ENCODE results near the gene MX2. TPM values are rescaled to one million over a fixed set of nuclear protein-coding genes. Genes with fewer than 3 reads are reported as not detected.
A peak's percentile ranks its signal among the peaks of the same experiment; 100 is the strongest.

MX2 gene
- total RNA-seq, 2 donors from 2014 or later: 3.8 TPM

DNA sequence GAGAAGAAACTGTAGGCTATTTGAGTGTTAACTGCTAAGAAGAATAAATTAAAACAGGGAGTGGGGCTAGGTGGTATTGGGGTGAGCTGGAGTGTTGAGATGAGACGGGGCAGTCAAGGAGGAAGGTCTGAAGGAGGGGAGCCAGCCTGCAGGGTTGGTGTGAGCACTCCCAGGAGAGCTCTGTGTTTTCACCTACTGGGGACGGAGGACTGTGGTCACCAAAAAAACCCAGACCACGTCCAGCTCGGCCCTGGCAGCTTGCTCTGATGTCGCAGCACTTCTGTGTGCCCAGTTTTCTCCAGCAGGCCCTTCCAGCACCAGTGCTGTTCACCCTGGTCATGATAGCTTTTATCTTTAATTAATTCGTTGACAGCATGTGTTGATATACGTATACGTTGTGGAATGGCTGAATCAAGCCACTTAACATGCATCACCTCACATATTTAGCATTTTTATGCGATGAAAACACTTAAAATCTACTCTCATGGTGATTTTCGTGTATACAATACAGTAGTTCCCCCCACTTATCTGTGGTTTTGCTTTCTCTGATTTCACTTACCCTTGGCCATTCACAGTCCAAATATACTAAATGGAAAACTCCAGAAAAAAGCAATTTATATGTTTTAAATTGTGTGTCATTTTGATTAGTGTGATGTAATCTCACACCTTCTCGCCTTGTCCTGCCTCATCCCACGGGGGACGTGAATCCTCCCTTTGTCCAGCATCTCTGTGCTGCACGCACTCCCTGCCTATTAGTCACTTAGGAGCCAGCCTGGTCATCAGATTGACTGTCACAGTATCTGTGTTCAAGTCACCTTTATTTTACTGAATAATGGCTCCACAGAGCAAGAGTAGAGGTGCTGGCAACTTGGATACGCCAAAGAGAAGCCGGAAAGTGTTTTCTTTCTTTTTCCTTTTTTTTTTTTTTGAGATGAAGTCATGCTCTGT, 32.9 kb upstream of the MX2 start:
- intact Hi-C loops (cut with DNase I, micrococcal nuclease): no loop called here
- ATAC-seq (no peak), DNase-seq (no peak)

DNA sequence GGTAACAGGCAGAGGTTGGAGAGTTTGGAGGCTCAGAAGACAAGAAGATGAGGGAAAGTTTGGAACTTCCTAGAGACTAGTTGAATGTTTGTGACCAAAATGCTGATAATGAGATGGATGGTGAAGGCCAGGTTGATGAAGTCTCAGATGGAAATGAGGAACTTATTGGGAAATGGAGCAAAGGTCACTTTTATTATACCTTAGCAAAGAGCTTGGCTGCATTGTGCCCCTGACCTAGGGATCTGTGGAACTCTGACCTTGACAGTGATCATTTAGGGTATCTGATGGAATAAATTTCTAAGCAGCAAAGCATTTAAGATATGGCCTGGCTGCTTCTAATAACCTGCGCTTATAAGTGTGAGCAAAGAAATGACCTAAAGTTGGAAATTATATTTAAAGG, 28.1 kb upstream of the MX2 start:
- ATAC-seq (no peak), DNase-seq (no peak)
- intact Hi-C loops (cut with DNase I, micrococcal nuclease): no loop called here

DNA sequence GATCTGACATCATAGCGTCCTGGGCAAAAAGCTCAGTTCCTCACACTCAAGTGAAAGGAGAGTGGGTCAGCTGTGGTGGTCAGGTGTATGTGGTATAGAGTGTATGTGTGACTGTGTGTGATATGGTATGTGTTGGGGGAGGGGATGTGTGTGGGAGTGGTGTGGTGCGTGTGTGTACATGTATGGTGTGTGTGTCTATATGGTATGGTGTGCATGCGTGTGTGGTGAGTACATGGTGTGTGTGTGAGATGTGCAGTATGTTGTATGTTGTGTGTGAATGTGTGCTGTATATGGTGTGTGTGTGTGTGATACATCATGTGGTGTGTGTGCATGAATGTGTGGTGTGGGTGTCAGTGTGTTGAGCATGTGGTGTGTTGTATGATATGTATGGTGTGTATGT, 24.3 kb upstream of the MX2 start:
- no peak for DNase-seq
- intact Hi-C loops (cut with DNase I, micrococcal nuclease): no loop called here
- no peak for ATAC-seq

DNA sequence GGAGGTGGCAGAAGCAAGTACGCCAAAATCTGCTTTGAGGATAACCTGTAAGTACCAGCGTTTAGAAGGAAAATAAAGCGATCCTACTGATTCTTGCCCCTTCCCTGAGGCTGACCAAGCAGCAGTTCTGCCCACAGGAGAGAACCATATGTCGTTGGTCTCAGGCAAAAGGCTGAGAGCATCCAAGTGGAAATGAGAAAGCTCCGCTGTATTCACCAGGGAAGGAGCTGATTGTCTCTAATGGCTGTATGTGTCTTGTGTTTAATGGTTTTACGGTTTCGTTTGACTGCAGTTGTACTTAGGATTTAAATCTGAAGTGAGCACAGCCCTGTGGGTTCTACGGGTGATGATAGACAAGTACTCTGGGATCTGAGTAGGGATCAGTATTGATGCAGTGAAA, 23.4 kb upstream of the MX2 start:
- intact Hi-C loops (cut with DNase I, micrococcal nuclease): no loop called here
- DNase-seq (no peak), ATAC-seq (no peak)

DNA sequence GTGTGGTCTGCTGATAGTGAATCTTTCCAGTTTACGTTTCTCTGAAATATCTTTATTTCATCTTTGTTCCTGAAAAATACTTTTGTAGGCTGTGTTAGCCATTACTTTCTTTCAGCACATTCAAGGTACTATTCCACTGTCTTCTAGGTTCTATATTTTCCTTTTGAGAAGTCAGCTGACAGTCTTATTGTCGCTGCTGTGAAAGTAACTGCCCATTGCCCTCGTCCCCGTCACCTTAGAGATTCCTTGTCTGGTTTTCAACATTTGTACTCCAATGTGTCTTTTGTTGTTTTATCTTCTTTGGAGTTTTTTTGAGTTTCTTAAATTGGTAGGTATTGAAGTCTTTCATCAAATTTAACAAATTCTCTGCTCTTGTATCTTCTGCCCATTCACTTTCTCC, 19.8 kb upstream of the MX2 start:
- intact Hi-C loops (cut with DNase I, micrococcal nuclease): no loop called here
- ATAC-seq: no peak

DNA sequence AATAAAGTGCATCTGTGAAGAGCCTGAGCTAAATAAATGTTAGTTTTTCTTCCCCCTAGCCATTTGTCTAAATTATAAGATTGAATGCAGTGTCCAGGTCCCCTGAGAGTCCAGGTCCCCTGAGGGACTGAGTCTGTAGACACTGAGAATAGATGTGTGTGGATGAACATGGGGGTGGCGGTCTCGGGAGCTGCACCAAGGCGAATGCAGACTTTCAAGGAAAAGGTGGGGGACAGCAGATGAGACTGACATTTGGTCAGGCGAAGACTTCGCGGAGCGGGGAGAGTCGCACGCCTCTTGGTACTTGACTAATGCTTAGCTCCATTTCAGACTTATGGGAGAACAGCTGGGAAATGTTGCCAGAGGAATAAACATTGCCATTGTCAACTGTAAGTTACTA, 17.7 kb upstream of the MX2 start:
- ATAC-seq (no peak), DNase-seq (no peak)
- intact Hi-C loops (cut with DNase I, micrococcal nuclease): no loop called here

More for the DNA sequence above, 19.8 kb upstream of the MX2 start:
- DNase-seq: no peak

DNA sequence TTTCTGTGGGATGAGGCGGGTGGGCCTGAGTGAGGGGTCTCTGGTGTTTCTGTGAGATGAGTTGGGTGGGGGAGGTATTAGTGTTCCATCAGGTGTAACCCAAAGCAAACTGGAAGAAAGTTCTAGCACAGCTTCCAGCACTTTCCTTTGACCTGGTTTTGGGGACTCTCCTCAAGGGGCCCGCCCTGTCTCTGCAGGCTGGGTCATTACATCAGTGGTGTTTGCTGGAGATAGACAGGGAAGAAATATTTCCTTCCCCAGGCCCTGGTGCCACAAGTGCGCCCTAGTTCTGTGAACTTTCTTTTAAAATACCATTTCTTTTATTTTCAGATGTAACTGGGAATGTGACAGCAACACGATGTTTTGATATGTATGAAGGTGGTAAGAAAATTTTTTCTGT, 16.5 kb upstream of the MX2 start:
- intact Hi-C loops (cut with DNase I, micrococcal nuclease): no loop called here
- no peak for ATAC-seq
- no peak for DNase-seq

DNA sequence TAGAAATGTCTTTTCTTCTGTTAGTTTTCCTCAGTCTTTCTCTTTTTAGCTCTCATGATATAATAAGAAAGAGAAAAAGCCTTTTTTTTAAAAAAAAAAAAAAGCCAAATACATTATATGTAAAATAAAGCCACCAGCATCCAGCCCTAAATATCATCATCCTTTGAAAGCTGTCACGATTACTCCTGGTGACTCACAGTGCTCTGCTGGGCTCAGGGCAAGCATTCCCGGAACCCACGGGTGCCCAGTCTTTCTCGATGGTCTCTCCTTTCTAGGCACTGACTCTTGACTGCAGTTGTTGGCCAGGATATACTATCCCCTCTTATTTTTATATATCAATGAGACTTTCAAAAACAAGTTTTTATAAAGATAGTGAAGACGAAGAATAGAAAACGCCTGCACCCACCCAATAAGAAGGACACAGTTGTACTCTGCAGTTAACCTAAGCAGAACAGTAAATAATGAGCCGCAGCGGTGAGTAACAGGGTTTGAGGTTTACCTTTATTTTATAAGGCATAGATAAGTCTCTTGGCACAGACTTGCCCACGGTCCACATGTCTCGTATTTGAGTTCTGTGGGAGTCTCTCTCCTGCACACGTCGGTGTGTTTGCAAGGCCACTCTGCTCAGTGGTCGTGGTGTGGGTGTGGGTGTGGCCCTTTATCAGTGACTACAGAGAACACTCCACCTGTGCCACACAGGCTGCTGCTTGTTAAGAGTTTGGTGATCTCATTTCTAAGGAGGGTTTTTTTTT, 15.7 kb upstream of the MX2 start:
- ATAC-seq (peak; percentile 73), DNase-seq (no peak)
- intact Hi-C loops (cut with DNase I, micrococcal nuclease): no loop called here

DNA sequence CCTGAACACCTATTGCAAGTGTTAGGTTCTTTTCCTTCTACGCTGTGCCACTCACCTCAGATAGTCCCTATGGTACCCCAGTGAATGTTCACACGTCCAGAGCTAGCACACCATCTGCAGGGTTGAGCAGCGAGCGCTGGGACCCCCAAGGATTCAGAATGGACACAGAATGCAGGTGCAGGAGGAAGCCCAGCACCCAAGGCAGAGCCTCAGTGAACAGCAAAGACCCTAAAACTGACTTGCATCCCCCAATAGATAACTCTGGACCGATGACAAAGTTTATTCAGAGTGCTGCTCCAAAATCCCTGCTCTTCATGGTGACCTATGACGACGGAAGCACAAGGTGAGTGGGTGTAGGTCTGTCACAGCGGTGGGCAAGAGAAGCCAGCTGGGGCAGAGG, 15.1 kb upstream of the MX2 start:
- intact Hi-C loops (cut with DNase I, micrococcal nuclease): no loop called here
- ATAC-seq: no peak

DNA sequence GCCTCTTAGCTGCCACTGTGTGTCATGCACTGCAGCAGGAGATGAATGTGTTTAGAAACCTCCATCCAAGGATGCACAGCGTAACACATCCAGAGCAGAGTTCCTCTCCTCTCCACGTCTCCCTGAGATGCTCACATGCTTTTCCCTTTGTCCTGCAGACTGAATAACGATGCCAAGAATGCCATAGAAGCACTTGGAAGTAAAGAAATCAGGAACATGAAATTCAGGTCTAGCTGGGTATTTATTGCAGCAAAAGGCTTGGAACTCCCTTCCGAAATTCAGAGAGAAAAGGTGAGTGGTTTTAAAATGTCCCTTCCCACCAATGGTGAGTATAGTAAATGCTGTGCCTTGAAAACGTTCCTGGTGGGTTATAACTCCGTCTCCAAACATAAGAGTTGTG, 13.4 kb upstream of the MX2 start:
- no peak for DNase-seq
- ATAC-seq: no peak
- intact Hi-C loops (cut with DNase I, micrococcal nuclease): no loop called here

More for the DNA sequence above, 15.1 kb upstream of the MX2 start:
- no peak for DNase-seq

DNA sequence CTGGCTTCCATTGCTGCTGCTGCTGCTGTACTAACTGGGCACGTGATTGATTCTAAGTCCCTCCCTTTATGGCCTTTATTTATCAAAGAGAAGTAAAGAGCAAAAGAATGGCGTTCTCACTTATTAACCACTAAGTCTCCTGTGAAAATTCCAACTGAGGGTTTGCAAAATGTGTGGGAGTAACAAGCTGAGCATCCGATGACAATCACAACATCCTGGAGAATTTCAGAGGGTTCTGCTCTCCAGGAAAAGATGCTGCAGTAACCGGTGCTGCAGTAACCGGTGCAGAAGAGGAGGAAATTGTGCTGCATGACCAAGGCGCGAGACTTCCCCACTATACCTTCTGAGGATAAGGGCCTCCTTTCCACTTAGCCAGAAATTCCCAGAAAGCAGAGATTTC, 12.7 kb upstream of the MX2 start:
- ATAC-seq: no peak
- intact Hi-C loops (cut with DNase I, micrococcal nuclease): no loop called here
- no peak for DNase-seq

DNA sequence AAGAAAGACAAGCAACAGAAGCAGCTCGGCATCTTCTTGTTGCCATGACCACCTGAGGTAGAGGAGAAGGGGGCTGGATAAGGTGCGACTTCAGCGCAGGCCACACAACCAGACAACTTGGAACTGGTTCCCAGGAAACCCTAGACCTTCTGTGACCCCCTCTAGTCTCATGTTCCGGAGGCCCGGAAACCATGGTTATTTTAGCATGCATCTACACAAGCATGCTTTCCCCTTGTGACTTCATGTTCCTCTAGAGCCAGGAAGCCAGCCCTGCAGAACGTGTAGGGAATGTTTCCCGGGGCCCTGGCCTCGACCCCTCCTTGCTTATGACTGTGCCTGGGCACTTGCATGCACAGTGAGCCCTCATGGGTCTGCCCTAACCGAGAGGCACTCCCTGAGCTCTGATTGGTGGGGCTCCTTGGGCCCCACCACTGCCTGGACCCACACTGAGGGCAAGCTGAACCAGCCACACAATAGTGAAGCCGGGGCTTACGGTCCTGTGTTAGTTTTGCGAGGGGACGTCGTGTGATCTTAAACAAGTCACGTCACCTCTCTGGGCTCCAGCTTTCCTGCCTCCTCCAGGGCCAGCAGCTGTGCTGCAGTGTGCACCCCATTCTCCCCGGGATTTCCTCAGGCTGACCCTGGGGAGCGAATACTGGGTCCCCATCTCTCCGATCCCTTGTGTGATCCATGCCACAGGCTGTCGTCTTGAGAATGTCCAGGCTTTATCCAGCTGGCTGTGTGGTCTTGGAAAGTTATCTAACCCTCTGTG, 12.0 kb upstream of the MX2 start:
- intact Hi-C loops (cut with DNase I, micrococcal nuclease): loop anchor here in 1 of 2 donors (10.0 kb wide), 1 partner anchor 65 kb away; no protein-coding TSS in a partner anchor
- ATAC-seq (no peak), DNase-seq (no peak)

DNA sequence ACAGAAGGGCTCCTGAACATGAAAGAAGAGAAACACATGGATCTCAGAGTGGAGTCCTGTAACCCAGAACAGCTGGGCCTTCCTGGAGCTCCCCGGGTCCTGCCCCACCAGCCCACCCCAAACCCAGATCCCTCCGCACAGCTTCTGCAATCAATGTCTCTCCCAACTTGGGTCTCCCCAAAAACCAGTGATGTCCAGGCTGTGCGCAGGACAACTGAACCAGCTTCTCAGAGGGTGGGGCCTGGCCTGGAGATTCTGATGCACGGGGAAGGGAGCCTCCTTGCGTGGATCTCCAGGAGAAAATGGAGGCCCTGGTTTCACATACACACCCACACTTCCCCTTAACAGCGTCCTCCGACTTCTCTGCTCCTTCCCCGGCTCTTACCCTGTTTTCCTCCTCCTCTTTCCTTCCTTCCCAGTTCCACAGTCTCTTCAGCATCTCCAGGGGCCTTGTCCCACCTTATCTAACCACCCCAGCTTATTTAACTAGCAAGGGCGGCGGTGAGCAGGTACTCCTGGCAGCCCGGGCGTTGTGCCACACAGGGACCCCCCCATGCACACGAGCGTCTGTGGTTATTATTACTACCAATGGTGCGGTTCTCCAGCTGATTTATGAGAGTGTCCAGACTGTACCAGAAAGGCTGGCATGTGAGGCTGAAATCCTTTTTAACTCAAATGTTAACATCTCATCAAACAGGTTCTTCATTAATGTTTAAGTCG, 11.2 kb upstream of the MX2 start:
- ATAC-seq: no peak
- no peak for DNase-seq
- intact Hi-C loops (cut with DNase I, micrococcal nuclease): loop anchor here in 1 of 2 donors (10.0 kb wide), 1 partner anchor 66 kb away; no protein-coding TSS in a partner anchor

DNA sequence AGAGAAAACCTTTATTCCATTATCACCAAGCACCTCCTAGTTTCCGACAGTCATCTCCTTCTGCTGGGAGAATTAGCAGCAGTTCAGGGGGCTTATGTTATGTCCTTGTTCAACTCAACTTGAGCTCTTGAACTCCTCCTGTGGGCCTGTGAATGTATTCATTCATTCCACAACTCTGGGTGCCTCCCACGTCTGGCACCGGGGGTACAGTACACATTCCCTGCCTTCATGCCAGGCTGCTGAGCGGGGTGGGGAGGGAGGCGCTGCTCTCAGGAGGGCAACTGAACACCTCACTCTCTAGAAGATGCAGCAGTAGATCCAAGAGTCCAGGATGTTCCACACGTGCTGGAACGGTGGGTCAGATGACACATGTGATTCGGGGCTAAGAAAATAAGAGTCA, 4.3 kb upstream of the MX2 start:
- intact Hi-C loops (cut with DNase I, micrococcal nuclease): loop anchor here in 1 of 2 donors (10.0 kb wide), 1 partner anchor 73 kb away; no protein-coding TSS in a partner anchor
- ATAC-seq: no peak
- DNase-seq: no peak

DNA sequence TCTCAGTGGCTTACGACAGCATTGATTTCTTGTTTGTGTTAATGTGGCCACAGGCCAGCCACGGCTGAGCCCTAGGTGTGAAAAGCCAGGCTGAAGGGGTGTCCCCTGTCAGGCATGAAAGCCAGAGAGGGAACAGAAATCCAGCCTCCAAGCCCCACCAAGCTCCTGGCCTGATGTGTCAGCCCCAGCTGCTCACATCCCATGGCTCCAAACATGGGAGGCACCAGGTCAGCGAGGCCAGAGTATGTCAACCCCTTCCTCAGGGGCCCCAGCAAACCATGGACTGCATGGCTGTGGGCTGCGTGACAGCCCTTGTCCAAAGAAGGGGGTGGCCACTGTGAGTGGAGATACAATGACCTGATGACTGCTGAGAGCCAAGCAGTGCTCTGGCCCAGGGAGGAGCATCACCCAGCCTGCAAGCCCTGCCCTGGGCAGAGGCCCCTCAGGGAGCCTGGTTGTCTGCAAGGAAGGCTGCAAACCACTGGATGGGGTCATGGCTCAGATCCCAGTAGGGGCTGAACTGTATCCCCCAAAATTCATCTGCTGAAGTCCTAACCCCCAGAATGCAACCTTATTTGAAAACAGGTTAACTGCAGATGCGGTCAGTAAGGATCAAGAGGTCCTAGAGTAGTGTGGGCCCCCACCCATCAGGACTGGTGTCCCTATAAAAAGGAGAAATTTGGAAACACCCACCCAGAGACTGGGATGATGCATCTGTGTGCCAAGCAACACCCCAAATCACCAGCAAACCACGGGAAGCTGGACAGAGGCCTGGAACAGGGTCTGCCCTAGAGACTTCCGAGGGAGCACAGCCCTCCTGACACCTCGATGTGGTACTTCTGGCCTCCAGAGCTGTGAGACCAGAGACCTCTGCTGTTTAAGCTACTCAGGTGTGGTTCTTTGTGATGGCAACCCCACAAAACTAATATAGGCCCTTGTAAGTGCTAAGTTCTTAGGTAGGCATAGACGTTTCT, 3.3 kb upstream of the MX2 start:
- ATAC-seq (no peak), DNase-seq (no peak)
- intact Hi-C loops (cut with DNase I, micrococcal nuclease): loop anchor here in 1 of 2 donors (10.0 kb wide), 1 partner anchor 74 kb away; no protein-coding TSS in a partner anchor

DNA sequence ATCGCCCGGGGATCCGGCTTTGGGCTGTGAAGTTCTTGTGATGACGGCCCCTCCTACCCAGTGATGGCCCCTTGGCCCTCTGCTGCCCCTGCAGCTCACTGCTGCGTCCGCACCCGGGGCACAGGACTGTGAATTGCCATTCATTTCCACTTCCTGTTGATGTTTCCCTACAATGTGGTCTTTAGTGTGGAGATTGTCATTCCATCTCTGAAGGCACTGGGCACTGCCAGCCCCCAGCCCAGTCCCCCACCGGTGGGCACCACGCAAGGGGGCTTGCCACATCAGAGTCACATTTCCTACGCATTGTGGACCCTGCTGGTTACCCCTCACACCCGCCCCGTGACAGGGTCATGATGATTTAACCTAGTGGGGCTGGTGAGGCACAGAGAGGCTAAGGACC, 2.5 kb upstream of the MX2 start:
- ATAC-seq (no peak), DNase-seq (no peak)
- intact Hi-C loops (cut with DNase I, micrococcal nuclease): loop anchor here in 1 of 2 donors (10.0 kb wide), 1 partner anchor 74 kb away; no protein-coding TSS in a partner anchor

DNA sequence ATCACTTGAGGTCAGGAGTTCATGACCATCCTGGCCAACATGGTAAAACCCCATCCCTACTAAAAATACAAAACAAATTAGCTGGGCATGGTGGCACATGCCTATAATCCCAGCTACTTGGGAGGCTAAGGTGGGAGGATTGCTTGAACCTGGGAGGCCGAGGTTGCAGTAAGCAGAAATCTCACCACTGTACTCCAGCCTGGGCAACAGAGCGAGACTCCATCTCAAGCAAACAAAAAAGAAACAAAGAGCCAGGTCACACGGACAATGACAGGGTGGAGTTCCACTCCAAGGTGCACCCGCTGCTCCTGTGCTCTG, 2.1 kb upstream of the MX2 start:
- intact Hi-C loops (cut with DNase I, micrococcal nuclease): loop anchor here in 1 of 2 donors (10.0 kb wide), 1 partner anchor 75 kb away; no protein-coding TSS in a partner anchor
- DNase-seq (peak; percentile 45 to 47), ATAC-seq (peak; percentile 79)

Measured in left colon (tissue), 2 donors.